CD4-positive, alpha-beta T cell treated with Interferon alpha-2 for 1 hour (primary cell): Measurements from ENCODE around the gene STARD3NL.
"Not testable (repeated sequence)": the region's sequence is repeated elsewhere in the genome, so short reads cannot be mapped to it uniquely, and the experiment has no call there.

Experiments
- DNase-seq, 2 donors: peaks; one replicate each; pipeline ENCODE4 v3.0.0-alpha.2; 2020 to 2022

Gene STARD3NL, protein sequence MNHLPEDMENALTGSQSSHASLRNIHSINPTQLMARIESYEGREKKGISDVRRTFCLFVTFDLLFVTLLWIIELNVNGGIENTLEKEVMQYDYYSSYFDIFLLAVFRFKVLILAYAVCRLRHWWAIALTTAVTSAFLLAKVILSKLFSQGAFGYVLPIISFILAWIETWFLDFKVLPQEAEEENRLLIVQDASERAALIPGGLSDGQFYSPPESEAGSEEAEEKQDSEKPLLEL

GRCh38 chr7:38178004-38178694, at the start of gene STARD3NL:
Gene STARD3NL (plus strand): TSS chr7:38178245. CDS start chr7:38207505, 29,260 bp downstream.
- DNase-seq: peak; percentile 96 to 98

DNA sequence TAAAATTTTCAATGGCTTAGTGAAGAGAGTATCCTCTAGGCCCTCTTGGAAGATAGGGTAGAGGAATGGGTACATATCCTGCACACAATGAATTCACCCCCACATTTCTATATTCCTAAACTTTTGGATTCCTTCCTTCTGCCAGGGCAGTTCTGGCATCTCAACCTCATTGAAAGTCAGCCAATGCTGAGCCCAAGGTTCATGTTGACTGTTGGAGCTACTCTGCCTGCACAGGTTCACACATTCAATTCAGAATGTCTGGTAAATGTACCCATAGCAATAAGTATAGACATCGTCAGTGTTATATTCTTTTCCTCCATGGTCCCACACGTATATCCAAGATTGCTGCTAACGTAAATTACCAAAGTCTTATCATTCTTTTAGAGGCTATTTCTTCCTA, 48.9 kb upstream of the STARD3NL start:
- DNase-seq: no peak

- no peak for DNase-seq
Measured at GRCh38 chr7:38129579-38129978, 48.5 kb upstream of the STARD3NL start.

GRCh38 chr7:38138171-38138570, 39.9 kb upstream of the STARD3NL start:
- DNase-seq: no peak

DNA sequence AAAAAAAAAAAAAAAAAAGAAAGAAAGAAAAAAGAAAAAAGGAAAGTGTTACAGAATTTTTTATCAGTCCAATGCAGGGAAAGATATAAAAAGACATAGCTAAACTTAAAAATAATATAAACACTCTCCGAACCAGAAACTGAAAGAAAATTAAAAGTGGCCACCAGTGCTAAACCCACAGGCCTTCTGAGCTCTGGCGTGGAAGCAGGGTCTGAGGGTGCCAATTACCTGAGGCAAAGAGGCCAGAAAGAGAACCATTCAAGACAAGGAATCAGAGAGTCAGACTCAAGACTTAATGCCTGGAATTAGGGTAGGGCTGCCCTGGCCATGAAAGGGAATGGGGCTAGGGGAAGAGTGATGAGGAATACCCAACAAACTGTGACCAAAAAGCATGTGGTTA, 36.9 kb upstream of the STARD3NL start:
- no peak for DNase-seq

DNA sequence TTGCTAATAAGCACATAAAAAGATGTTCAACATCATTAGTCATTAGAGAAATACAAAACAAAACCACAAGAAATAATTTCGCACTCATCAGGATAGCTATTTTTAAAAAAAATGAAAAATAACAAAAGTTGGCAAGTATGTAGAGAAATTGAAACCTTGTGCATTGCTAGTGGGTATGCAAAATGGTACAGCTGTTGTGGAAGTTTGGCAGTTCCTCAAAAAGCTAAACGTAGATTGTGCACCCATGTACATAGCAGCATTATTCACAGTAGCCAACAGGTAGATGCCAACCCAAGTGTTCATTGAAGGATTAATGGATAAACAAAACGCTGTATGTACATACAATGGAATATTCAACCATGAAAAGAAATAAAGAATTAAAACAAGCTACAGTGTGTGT, 35.3 kb upstream of the STARD3NL start:
- DNase-seq: no peak

DNA sequence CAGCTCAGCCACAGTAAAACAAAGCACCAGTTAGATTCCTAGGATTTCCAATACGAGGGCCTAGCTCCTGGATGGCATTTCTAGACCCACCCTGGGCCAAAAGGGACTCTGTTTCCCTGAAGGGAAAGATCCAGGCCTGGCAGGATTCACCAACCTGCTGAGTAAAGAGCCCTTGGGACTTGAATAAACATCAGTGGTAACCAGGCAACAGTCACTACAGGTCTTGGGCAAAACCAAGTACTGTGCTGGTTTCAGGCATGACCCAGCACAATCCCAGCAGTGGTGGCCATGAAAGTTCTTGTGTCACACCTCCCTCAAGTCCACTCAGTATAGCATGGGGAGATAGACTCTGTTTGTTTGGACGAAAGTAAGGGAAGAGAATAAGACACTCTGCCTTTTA, 31.0 kb upstream of the STARD3NL start:
- DNase-seq: no peak

- no peak for DNase-seq
Measured at GRCh38 chr7:38151556-38151955, 26.5 kb upstream of the STARD3NL start.

DNA sequence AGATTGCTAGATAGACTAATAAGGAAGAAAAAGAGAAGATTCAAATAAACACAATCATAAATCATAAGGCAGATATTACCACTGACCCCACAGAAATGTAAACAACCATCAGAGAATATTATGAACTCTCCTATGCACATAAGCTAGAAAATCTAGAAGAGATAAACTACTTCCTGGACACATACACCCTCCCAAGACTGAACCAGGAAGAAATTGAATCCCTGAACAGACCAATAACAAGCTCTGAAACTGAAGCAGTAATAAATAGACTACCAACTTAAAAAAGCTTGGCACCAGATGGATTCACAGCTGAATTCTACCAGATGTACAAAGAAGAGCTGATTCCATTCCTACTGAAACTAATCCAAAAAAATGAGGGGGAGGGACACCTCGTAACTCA, 24.5 kb upstream of the STARD3NL start:
- DNase-seq: no peak

- DNase-seq: no peak
Measured at GRCh38 chr7:38154278-38154677, 23.8 kb upstream of the STARD3NL start.

DNA sequence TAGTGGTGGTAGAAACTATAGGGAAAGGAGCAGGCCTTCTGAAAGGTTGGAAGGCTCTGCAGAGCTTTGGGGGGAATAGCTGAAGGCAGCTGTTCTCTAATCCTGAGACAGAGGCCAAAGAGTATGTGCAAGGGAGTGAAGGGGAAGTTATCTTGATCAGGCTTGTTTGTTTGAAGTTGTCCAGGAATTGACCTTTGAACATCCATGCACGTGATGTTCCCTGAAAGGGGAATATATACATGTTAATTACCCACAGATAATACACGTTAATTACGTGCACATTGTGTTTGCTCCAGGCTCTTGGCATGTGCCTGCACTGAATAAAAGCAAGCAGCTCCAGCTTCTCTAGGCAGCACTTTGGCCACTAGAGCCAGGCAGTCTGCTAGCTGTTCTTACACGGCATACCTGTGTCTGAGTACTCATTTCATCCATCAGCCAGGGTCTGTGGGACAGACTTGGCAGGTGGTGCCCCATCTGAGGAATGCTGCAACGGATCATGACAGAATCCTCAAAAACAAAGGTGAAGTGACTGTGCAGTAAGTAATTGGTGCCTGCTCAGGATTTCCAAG, 18.0 kb upstream of the STARD3NL start:
- DNase-seq: no peak

GRCh38 chr7:38162036-38162435, 16.0 kb upstream of the STARD3NL start:
- DNase-seq: no peak

DNA sequence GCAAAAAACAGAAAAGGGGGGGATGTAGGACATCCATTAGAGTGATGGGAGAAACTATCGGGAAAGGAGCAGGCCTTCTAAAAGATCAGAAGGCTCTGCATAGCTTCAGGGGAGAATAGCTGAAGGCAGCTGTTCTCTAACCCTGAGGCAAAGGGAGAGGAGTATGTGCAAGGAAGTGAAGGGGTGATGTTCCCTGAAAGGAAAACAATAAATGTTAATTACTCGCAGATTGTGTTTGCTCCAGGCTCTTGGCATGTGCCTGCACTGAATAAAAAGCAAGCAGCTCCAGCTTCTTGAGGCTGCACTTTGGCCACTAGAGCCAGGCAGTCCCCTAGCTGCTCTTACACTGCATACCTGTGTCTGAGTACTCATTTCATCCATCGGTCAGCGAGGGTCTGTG, 14.4 kb upstream of the STARD3NL start:
- DNase-seq: no peak

DNA sequence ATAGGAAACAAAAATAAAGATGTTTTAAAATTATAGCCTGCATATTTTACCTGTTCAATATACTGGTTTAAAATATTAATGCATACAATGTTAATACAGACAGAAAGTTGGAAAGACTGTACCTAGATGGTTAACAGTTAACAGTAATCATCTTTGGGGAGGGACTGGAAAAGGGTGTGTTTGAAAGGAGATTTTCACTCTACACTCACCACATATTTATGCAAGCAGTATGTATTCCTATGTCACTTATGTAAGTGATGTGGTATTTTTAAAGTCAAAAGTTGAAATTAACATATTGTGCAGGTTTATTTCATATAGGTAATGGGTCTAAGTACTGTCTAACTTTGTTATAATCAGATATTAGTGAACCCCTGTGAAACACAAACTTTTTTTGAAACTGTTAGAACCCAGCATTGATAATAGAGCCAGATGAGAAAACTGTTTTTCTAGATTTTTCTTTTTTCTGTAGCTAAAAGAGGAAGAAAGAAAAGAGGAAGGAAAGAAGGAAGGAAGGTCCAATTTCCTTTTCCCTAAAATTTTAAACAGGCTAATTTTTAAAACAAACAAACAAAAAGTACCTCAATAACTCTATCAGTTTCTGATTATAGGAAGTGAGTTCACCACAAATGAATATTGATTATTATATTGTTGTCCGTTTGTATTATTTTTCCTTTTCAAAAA, 9.0 kb upstream of the STARD3NL start:
- DNase-seq: no peak

DNA sequence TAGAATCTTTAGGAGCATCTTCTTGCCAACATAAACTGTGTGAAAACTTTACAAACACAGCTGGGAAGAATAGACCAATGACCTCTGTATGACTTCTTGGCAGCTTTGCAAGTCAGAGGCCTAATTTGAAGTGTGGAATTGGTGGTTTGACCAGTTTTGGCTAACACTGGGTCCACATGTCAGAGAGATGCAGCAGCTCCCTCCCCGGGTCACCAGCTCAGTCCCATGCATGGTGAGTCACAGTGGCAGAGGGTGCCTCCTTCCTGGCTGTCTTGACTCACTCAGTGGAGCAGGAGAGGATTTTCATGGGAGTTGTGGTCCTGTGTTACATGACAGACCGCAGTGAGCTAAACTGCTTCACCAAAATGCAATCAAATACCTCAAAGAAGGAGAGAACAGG, 8.2 kb upstream of the STARD3NL start:
- peak in 1 of 2 donors; percentile 33 for DNase-seq

GRCh38 chr7:38171623-38172391, 6.2 kb upstream of the STARD3NL start:
- no peak for DNase-seq

- DNase-seq: not testable (repeated sequence)
Measured at GRCh38 chr7:38175547-38175946, 2.5 kb upstream of the STARD3NL start.

DNA sequence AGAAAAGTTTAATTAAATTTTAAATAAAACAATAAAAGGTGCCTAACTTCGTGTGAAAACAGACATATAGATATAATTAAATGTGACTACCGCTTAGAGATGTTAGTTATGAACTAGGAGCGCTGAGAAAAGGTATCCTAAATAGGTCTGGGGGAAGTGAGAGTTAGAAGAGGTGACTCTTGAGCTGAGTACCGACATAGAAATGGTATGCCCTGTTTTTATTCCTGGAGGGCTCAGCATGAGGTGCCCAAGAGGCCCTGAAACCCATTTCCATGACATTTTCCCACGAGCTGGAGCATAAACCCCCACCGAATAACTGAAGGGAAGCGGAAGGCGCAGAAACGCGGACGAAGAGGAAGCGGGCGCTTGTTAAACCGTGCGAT, 433 bp upstream of the STARD3NL start:
- no peak for DNase-seq

DNA sequence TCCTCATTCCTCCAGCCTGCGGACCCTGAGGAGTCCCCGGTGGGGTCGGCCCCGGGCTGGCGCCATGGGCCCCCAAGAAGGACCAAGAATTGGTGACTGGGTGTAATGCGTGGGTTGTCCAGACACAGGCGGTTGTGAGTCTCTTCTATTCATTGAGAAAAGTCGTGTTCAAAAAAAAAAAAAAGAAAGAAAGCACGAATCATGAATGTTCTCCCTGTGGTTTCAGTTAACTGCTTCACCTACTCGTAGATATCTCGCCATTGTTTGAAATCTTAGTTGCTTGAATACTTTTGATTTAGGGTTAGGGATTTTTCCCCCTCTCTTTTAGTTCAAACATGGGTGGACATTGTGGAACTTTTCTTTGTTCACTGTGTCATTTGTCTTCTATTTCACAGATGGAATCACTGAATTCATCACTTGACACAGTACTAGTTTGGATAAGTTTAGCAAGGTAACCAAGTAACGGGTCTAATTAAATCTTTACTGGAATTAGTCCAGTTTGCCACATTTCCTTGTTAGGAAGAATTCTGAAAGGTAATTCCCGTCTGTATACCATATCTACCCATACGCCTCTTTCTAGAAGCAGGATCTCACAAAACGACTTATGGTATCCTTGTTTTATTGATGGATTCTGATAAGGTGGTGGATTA, 775 bp downstream of the STARD3NL start:
- peak; percentile 44 to 59 for DNase-seq

DNA sequence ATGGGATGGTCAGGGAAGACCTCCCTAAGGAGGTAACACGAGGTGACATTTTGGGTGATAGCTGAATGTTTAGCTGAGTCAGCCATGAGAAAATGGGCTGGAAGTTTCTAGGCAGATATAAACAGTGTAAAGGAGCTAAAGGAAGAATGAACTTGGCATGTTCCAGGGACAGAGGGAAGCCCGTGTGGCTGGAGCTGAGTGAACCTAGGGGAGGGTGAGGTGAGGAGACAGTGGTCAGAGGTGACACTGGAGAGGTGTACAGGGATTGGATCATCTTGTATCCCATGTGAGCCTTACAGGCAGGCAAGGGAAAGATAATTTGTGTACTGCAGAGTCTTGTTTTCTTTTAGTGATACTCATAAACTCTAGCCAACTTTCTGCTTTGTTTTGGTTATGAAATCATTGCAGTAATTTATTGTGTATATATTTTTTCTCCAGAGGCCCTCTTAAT, 1.8 kb downstream of the STARD3NL start:
- DNase-seq: no peak

GRCh38 chr7:38181111-38181510, 3.1 kb downstream of the STARD3NL start:
- DNase-seq: no peak

DNA sequence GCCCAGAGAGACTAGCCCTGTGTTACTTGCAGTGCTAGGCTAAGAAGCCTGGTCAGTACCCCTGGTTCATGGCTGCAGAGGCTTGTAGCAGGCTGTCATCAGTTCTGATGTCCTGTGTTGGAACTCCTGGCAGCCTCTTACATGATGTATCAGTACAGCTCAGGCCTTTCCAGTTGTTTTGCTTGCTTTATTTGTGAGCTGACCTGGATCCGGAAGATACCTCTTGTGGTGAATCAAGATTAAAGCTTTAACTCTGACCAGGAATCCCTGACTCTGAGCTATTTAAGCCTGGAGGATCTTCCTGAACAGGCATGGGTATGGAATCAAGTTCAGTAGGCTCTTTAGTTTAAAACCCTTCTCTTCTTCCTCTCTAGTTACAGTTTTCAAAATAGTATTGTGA, 4.4 kb downstream of the STARD3NL start:
- no peak for DNase-seq
